ENCODE results near the gene NPDC1. TPM values are rescaled to one million over a fixed set of nuclear protein-coding genes. Genes with fewer than 3 reads are reported as not detected.
"Not testable (repeated sequence)": the region's sequence is repeated elsewhere in the genome, so short reads cannot be mapped to it uniquely, and the experiment has no call there.

Gene NPDC1
- total RNA-seq, 2 experiments from 2014 or later = 20.1 to 29.9 TPM

- POLR2A ChIA-PET; DNase-seq; H3K27me3 Mint-ChIP-seq (ENCODE audit: low read depth); H3K4me3 Mint-ChIP-seq; H3K36me3 Mint-ChIP-seq (ENCODE audit: low read depth); ATAC-seq; H3K9me3 Mint-ChIP-seq (ENCODE audit: insufficient read depth); H3K27ac Mint-ChIP-seq: not testable (repeated sequence)
- CTCF ChIA-PET = interaction anchor here (1.0 to 5.0 kb wide), 5 partner anchors 12 to 31 kb away, joined by 3 to 25 read pairs (median 3); partner anchors contain the start of genes ABCA2, FUT7 and PAXX
- peaks cover 33% of the 10 kb centered on the region for H3K4me1 Mint-ChIP-seq (ENCODE audit: low read depth)
Measured at GRCh38 chr9:137004285-137004684, 41.7 kb downstream of the NPDC1 start.

DNA sequence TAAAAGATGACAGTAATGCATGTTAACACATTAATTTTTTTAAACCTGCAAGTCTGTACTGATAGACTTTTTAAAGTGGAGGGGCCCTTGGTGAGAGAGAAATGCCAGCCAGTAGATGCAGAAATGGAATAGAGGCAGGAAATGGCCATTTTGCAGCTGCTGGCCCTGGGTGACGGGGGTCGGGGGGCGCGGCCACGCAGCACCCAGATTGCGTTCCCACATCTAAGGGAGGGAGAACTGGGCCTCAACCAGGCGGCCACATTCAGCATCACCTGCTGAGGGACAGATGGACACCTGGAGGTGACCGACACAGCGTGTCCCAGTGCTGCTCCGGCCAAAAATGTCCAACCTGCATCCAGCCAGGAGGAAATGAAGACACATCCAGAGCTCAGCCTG lies 43.3 kb downstream of the NPDC1 start:
- Mint-ChIP-seq H3K9me3 (ENCODE audit: insufficient read depth) (no peaks in the 10 kb centered on the region), H3K36me3 (ENCODE audit: low read depth) (no peaks in the 10 kb centered on the region), H3K27me3 (ENCODE audit: low read depth) (no peaks in the 10 kb centered on the region), H3K4me1 (ENCODE audit: low read depth) (peaks cover 49% of the 10 kb centered on the region), H3K27ac (no peak overlapping the region), H3K4me3 (no peak overlapping the region)
- ChIA-PET CTCF (interaction anchor here (1.5 to 5.0 kb wide), 3 partner anchors 26 to 214 kb away, joined by 4 to 25 read pairs (median 19); partner anchors contain the start of gene ABCA2), POLR2A (no interaction called here)
- DNase-seq (no peak), ATAC-seq (no peak)

GRCh38 chr9:137001857-137002645 lies 43.9 kb downstream of the NPDC1 start:
- Mint-ChIP-seq H3K36me3 (ENCODE audit: low read depth) (no peaks in the 10 kb centered on the region), H3K27ac (no peak overlapping the region), H3K9me3 (ENCODE audit: insufficient read depth) (no peaks in the 10 kb centered on the region), H3K4me1 (ENCODE audit: low read depth) (peaks cover 55% of the 10 kb centered on the region), H3K4me3 (no peak overlapping the region), H3K27me3 (ENCODE audit: low read depth) (no peaks in the 10 kb centered on the region)
- CTCF ChIA-PET = interaction anchor here (0.6 to 5.0 kb wide), 4 partner anchors 27 to 1080 kb away, joined by 3 to 25 read pairs (median 12); partner anchors contain the start of gene ABCA2
- no peak for DNase-seq
- ATAC-seq = no peak
- POLR2A ChIA-PET = no interaction called here

GRCh38 chr9:137000177-137000930 lies 45.6 kb downstream of the NPDC1 start:
- Mint-ChIP-seq H3K9me3 (ENCODE audit: insufficient read depth) (no peaks in the 10 kb centered on the region), H3K4me1 (ENCODE audit: low read depth) (peaks cover 60% of the 10 kb centered on the region), H3K4me3 (peak overlapping the region; percentile 55), H3K27me3 (ENCODE audit: low read depth) (no peaks in the 10 kb centered on the region), H3K36me3 (ENCODE audit: low read depth) (no peaks in the 10 kb centered on the region), H3K27ac (peak overlapping the region; percentile 86)
- ChIA-PET POLR2A (interaction anchor here (0.6 to 1.3 kb wide), 6 partner anchors 9 to 320 kb away, joined by 3 to 5 read pairs (median 3); partner anchors contain the start of gene TUBB4B), CTCF (interaction anchor here (0.7 to 5.8 kb wide), 12 partner anchors 9 to 273 kb away, joined by 3 to 43 read pairs (median 4); partner anchors contain the start of genes ABCA2 and PAXX)
- ATAC-seq = peak; percentile 54
- peak; percentile 70 for DNase-seq

DNA sequence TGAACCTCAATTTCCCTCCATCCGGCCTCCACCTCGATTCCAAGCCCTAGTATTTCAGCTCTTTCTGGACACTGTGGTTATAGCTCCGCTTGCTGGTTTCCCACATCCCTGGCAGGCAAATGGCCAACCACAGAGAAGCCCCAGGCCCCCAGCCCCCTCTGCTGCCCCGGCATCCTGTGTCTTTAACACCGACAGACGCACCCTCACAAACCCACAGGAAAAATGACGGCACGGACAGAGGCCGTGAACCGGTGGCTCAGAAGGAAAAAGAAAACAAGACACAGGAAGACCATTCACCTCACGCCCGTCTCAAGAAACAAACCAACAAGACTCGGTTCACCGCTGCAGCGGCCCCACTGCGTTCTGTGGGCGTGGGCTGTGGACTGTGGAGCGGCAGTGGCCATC lies 48.1 kb downstream of the NPDC1 start:
- Mint-ChIP-seq H3K27me3 (ENCODE audit: low read depth) (no peaks in the 10 kb centered on the region), H3K4me3 (peak overlapping the region; percentile 50), H3K9me3 (ENCODE audit: insufficient read depth) (no peaks in the 10 kb centered on the region), H3K4me1 (ENCODE audit: low read depth) (peaks cover 69% of the 10 kb centered on the region), H3K36me3 (ENCODE audit: low read depth) (peaks cover 10% of the 10 kb centered on the region), H3K27ac (peak overlapping the region; percentile 87)
- CTCF ChIA-PET = interaction anchor here (1.1 to 5.8 kb wide), 3 partner anchors 31 to 156 kb away, joined by 3 to 43 read pairs (median 7); partner anchors contain the start of gene AJM1
- POLR2A ChIA-PET = no interaction called here
- DNase-seq = peak; percentile 65
- ATAC-seq = no peak

DNA sequence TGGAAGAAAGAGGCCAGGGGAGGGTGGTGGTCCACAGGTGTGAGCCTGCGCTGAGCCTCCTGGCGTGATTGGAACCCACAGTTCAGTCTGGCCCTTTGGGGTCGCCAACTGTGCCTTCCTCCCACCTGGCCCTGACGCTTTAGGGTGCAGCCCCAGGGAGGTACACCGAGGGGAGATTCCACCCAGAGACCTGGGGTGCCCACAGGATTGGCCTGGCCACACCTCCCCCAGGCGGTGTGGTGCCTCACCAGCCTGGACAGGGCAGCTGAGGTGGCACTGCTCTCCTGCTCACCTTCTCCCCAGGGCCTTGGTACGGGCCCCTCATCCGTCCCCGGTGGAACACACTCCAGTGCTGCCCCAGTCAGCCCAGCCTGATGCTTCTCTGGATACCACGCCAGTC lies 48.6 kb downstream of the NPDC1 start:
- Mint-ChIP-seq H3K4me1 (ENCODE audit: low read depth) (peaks cover 69% of the 10 kb centered on the region), H3K27me3 (ENCODE audit: low read depth) (no peaks in the 10 kb centered on the region), H3K27ac (peak overlapping the region; percentile 87), H3K36me3 (ENCODE audit: low read depth) (peaks cover 10% of the 10 kb centered on the region), H3K4me3 (peak overlapping the region; percentile 50), H3K9me3 (ENCODE audit: insufficient read depth) (no peaks in the 10 kb centered on the region)
- CTCF ChIA-PET = interaction anchor here (1.1 to 5.8 kb wide), 3 partner anchors 32 to 155 kb away, joined by 3 to 43 read pairs (median 7); partner anchors contain the start of gene AJM1
- POLR2A ChIA-PET = no interaction called here
- no peak for ATAC-seq
- DNase-seq = no peak

GRCh38 chr9:136996361-136997292 lies 49.4 kb downstream of the NPDC1 start, which contains the start of gene CLIC3:
TSS of gene CLIC3 (minus strand) at chr9:136996568. CDS start at chr9:136996543, 25 bp downstream.
- ChIA-PET POLR2A (interaction anchor here (0.5 to 1.0 kb wide), 2 partner anchors 87 to 206 kb away, joined by 3 read pairs; no protein-coding TSS in a partner anchor), CTCF (interaction anchor here (0.8 to 5.8 kb wide), 7 partner anchors 31 to 204 kb away, joined by 3 to 43 read pairs (median 6); partner anchors contain the start of genes ABCA2, AJM1 and NPDC1)
- H3K4me1 Mint-ChIP-seq (ENCODE audit: low read depth) = peaks cover 70% of the 10 kb centered on the region
- no peaks in the 10 kb centered on the region for H3K27me3 Mint-ChIP-seq (ENCODE audit: low read depth)
- peak; percentile 78 for DNase-seq
- ATAC-seq = peak; percentile 20
- H3K4me3 Mint-ChIP-seq = peak within 1 kb of the TSS; percentile 46
- H3K27ac Mint-ChIP-seq = peak within 1 kb of the TSS; percentile 87
- H3K36me3 Mint-ChIP-seq (ENCODE audit: low read depth) = peaks cover 10% of the 10 kb centered on the region
- H3K9me3 Mint-ChIP-seq (ENCODE audit: insufficient read depth) = no peaks in the 10 kb centered on the region

DNA sequence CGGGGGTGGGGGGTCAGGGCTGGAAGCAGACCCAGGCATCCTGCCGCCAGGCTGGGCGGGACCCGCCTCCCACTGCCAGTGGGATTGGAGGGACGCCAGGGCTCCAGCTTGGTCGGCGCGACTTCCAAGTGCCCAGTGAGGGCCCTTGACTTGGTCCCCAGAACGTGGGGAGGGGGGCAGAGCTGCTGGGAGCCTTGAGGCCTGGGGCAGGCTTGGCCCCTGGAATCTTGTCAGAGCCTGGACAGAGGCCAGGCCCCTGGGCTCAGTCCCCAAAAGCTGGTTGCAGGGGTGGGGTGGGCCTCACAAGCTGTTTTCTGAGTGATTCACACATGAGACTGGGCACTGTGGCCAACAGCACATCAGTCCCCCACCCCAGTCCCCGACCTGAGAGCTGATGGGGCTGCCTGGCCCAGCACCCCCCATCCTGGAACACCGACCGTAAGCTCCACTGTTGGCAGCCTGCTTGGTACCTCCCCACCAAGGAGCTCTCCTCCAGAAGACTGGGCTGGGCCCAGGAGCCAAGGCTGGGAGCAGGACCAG lies 50.1 kb downstream of the NPDC1 start:
- peaks cover 10% of the 10 kb centered on the region for H3K36me3 Mint-ChIP-seq (ENCODE audit: low read depth)
- no peaks in the 10 kb centered on the region for H3K9me3 Mint-ChIP-seq (ENCODE audit: insufficient read depth)
- H3K4me3 Mint-ChIP-seq = peak overlapping the region; percentile 46
- POLR2A ChIA-PET = interaction anchor here (0.5 to 1.0 kb wide), 2 partner anchors 86 to 206 kb away, joined by 3 read pairs; no protein-coding TSS in a partner anchor
- peak overlapping the region; percentile 87 for H3K27ac Mint-ChIP-seq
- CTCF ChIA-PET = interaction anchor here (0.8 to 5.8 kb wide), 7 partner anchors 32 to 203 kb away, joined by 3 to 43 read pairs (median 6); partner anchors contain the start of genes ABCA2, AJM1 and NPDC1
- no peak for ATAC-seq
- no peak for DNase-seq
- peaks cover 70% of the 10 kb centered on the region for H3K4me1 Mint-ChIP-seq (ENCODE audit: low read depth)
- no peaks in the 10 kb centered on the region for H3K27me3 Mint-ChIP-seq (ENCODE audit: low read depth)

- H3K4me1 Mint-ChIP-seq (ENCODE audit: low read depth) = peaks cover 67% of the 10 kb centered on the region
- ChIA-PET CTCF (interaction anchor here (0.9 to 5.8 kb wide), 6 partner anchors 32 to 153 kb away, joined by 3 to 43 read pairs (median 6); partner anchors contain the start of genes ABCA2, AJM1 and NPDC1), POLR2A (interaction anchor here (1.0 kb wide), 1 partner anchor 85 kb away, joined by 3 read pairs; no protein-coding TSS in a partner anchor)
- no peaks in the 10 kb centered on the region for H3K27me3 Mint-ChIP-seq (ENCODE audit: low read depth)
- H3K4me3 Mint-ChIP-seq = no peak overlapping the region
- no peaks in the 10 kb centered on the region for H3K9me3 Mint-ChIP-seq (ENCODE audit: insufficient read depth)
- H3K27ac Mint-ChIP-seq = no peak overlapping the region
- no peak for ATAC-seq
- DNase-seq = no peak
- peaks cover 10% of the 10 kb centered on the region for H3K36me3 Mint-ChIP-seq (ENCODE audit: low read depth)
Measured at GRCh38 chr9:136995362-136995761, 50.6 kb downstream of the NPDC1 start.

- DNase-seq = no peak
- CTCF ChIA-PET = no interaction called here
- ATAC-seq = no peak
- peaks cover 62% of the 10 kb centered on the region for H3K4me1 Mint-ChIP-seq (ENCODE audit: low read depth)
- peaks cover 10% of the 10 kb centered on the region for H3K36me3 Mint-ChIP-seq (ENCODE audit: low read depth)
- H3K27me3 Mint-ChIP-seq (ENCODE audit: low read depth) = peaks cover 4% of the 10 kb centered on the region
- no peak overlapping the region for H3K4me3 Mint-ChIP-seq
- POLR2A ChIA-PET = no interaction called here
- no peak overlapping the region for H3K27ac Mint-ChIP-seq
- H3K9me3 Mint-ChIP-seq (ENCODE audit: insufficient read depth) = no peaks in the 10 kb centered on the region
Measured at GRCh38 chr9:136994888-136995230, 51.1 kb downstream of the NPDC1 start.

Data from activated CD8-positive, alpha-beta T cell treated with anti-CD3 and anti-CD28 coated beads, Interleukin-2, amount 10 ng/mL, durations not matched to agents 7 days and 5 days (primary cell).